MM.1S (cell line): ENCODE results near the gene DBP.

Experiments
- CTCF ChIP-seq: fragments of 300-600 bp; sonication (generic); IDR thresholded peaks from 2 replicates; pipeline ENCODE4 v1.5.1; 2016; ENCODE audit warnings: antibody characterized with exemption, low read length, mixed read lengths
- EZH2 ChIP-seq: fragments of 300-600 bp; sonication (generic); optimal IDR thresholded peaks from 2 replicates; pipeline ENCODE3; 2017; ENCODE audit warnings: low read depth, mild to moderate bottlenecking, antibody characterized with exemption, low read length, mixed read lengths
- EZH2phosphoT487 ChIP-seq: fragments of 300-600 bp; sonication (generic); IDR thresholded peaks from 2 replicates; pipeline ENCODE4 v1.6.1; 2018; ENCODE audit warnings: antibody characterized with exemption, low read length

DNA sequence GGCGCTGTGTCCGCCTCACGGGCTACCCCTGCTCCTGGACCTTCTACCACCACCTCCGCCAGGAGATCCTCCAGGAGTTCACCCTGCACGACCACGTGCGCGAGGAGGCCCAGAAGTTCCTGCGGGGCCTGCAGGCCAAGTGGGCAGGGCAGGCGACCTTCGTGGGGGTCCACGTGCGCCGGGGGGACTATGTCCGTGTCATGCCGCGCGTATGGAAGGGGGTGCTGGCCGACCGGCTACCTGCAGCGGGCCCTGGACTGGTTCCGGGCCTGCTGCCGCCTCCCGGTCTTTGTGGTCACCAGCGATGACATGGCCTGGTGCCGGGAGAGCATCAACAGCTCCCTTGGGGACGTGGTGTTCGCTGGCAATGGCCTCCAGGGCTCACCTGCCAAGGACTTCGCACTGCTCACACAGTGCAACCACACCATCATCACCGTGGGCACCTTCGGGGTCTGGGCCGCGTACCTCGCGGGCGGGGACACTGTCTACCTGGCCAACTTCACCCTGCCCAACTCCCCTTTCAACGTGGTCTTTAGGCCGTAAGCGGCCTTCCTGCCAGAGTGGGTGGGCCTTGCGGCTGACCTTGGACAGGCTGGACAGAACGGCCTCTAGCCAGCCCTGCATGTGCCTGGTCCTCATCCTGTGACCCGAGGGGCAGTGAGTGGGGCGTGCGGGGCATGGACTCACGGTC, 43.4 kb upstream of the DBP start:
- TF ChIP-seq CTCF (no peak), EZH2phosphoT487 (no peak), EZH2 (no peak)
